HFFc6 (cell line): ENCODE data around the gene SLC35D2. TPM values are rescaled to one million over a fixed set of nuclear protein-coding genes. Genes with fewer than 3 reads are reported as not detected.

ENCODE experiments used
- DNase-seq: peaks from one replicate; pipeline ENCODE4 v3.0.0-alpha.2; 2018
- H3K27ac Mint-ChIP-seq: 2 replicates; pipeline ENCODE4 v1.8.0; 2020; ENCODE audit warnings: mild to moderate bottlenecking, mixed read lengths
- H3K27me3 Mint-ChIP-seq: 2 replicates; pipeline ENCODE4 v1.8.0; 2021; ENCODE audit warnings: mild to moderate bottlenecking, moderate library complexity, mixed read lengths; ENCODE audit not compliant: insufficient read depth
- H3K36me3 Mint-ChIP-seq: 2 replicates; pipeline ENCODE4 v1.8.0; 2021; ENCODE audit warnings: low read depth, mixed read lengths
- H3K4me1 Mint-ChIP-seq: 2 replicates; pipeline ENCODE4 v1.8.0; 2020; ENCODE audit warnings: low read depth, mixed read lengths
- H3K4me3 Mint-ChIP-seq: 2 replicates; pipeline ENCODE4 v1.8.0; 2020; ENCODE audit warnings: mild to moderate bottlenecking, moderate library complexity, mixed read lengths
- H3K9me3 Mint-ChIP-seq: 2 replicates; pipeline ENCODE4 v1.8.0; 2020; ENCODE audit warnings: mild to moderate bottlenecking, mixed read lengths
- CTCF ChIP-seq: fragments of 200-600 bp; sonication (generic); IDR thresholded peaks from 2 replicates; pipeline ENCODE4 v1.5.0; 2021; ENCODE audit warnings: antibody characterized with exemption, mild to moderate bottlenecking
- total RNA-seq, 6 experiments: library from RNA; stranded (reverse); fragmentation: NEBNext Ultra II Directional; extraction: Animal tissue kit (Norgen Biotek cat#: 25700); gene quantifications; 2 replicates in 1 of 6; 3 replicates in 5 of 6; pipeline ENCODE4 v1.2.3, GENCODE V29; 2021

SLC35D2 gene
- total RNA-seq, 6 experiments from 2014 or later: 15.6 to 23.9 (median 19.9) TPM

GRCh38 chr9:96304230-96304629, 79.3 kb downstream of the SLC35D2 start:
- H3K27ac Mint-ChIP-seq: no peak overlapping the region
- no peaks in the 10 kb centered on the region for H3K9me3 Mint-ChIP-seq
- no peak for DNase-seq
- peaks cover 8% of the 10 kb centered on the region for H3K27me3 Mint-ChIP-seq
- peaks cover 10% of the 10 kb centered on the region for H3K4me1 Mint-ChIP-seq
- H3K4me3 Mint-ChIP-seq: no peak overlapping the region
- no peak for TF ChIP-seq CTCF
- H3K36me3 Mint-ChIP-seq: no peaks in the 10 kb centered on the region

DNA sequence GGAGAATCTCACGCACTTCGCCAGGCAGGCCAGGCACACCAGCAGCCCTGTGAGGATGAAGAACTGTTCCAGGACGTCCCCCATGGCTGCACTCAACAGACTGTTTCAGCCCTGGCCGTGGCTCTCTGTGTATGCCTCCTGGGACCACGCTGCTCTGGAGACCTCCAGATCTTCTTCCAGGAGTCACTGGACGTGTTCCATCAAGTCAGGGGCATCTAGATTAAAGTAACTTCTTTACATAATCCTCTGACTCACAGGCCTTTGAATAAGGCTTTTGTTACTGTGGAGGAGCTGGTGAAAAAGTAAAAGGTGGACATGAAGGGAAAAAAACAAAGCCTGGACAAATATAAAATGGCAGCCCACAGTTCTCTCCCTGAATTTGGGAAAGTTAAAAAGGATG, 81.5 kb downstream of the SLC35D2 start, which contains the start of gene HSD17B3:
HSD17B3 (minus strand) TSS at position 156 of the 400 bp plus-strand sequence; CDS start at position 84, 72 bp downstream.
- DNase-seq: no peak
- Mint-ChIP-seq H3K4me1 (peaks cover 10% of the 10 kb centered on the region), H3K27me3 (peaks cover 5% of the 10 kb centered on the region), H3K9me3 (no peaks in the 10 kb centered on the region), H3K4me3 (no peak within 1 kb of the TSS), H3K27ac (no peak within 1 kb of the TSS), H3K36me3 (no peaks in the 10 kb centered on the region)
- TF ChIP-seq CTCF: no peak

DNA sequence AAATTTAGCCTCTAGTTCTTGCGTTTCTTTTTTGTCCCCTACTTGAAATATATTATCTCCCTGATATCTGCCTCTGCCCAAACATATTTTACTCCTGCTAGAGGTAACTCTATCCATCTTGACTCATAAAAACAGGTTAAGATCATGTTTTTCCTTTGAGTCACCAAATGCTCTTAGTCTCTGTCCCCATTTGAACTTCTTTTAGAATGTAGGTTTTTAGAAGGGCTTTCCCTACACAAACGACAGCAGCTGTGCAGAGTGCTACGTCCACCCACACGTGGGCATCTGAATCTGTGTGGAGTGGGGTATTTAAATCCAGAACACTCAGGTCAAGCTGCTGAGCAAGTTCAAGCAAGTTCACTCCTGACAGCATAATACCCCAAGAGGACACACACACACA, 83.7 kb downstream of the SLC35D2 start:
- H3K27ac Mint-ChIP-seq: no peak overlapping the region
- peaks cover 3% of the 10 kb centered on the region for H3K27me3 Mint-ChIP-seq
- H3K4me3 Mint-ChIP-seq: no peak overlapping the region

DNA sequence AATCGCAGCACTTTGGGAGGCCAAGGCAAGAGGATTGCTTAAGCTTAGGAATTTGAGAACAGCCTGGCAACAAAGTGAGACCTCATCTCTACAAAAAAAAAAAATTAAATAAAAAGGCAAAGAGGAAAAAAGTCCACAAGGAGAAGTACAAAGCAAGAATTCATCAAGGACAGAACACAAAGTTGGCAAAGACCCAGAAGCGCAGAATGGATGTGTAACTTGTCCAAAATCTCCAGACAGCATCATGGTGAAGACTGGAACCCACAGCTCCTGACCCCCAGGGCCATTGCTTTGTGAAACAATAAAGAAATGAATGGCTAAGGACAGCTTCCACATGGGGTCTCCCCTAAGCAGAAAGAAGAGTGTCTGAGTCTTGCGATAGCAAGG, 89.4 kb downstream of the SLC35D2 start:
- Mint-ChIP-seq H3K27me3 (peaks cover 7% of the 10 kb centered on the region), H3K4me3 (no peak overlapping the region), H3K27ac (no peak overlapping the region), H3K4me1 (no peaks in the 10 kb centered on the region), H3K9me3 (no peaks in the 10 kb centered on the region), H3K36me3 (peaks cover 4% of the 10 kb centered on the region; the same call in 1 of the 2 replicates)
- TF ChIP-seq CTCF: no peak
- no peak for DNase-seq

More for the DNA sequence above, 83.7 kb downstream of the SLC35D2 start:
- Mint-ChIP-seq H3K9me3 (no peaks in the 10 kb centered on the region), H3K36me3 (peaks cover 4% of the 10 kb centered on the region; the same call in 1 of the 2 replicates), H3K4me1 (peaks cover 10% of the 10 kb centered on the region)
- no peak for DNase-seq
- TF ChIP-seq CTCF: no peak

- no peak for DNase-seq
- Mint-ChIP-seq H3K27ac (no peak overlapping the region), H3K4me1 (no peaks in the 10 kb centered on the region), H3K27me3 (peaks cover 7% of the 10 kb centered on the region), H3K4me3 (no peak overlapping the region), H3K36me3 (peaks cover 4% of the 10 kb centered on the region; the same call in 1 of the 2 replicates), H3K9me3 (no peaks in the 10 kb centered on the region)
- TF ChIP-seq CTCF: no peak
Measured at GRCh38 chr9:96293498-96294158, 89.9 kb downstream of the SLC35D2 start.
